Effector memory CD4-positive, alpha-beta T cell (primary cell): Measurements from ENCODE around the gene GIPC2.

ENCODE experiments used
- DNase-seq, 3 donors: peaks; one replicate each; pipeline ENCODE4 v3.0.0-alpha.2; 2020
- H3K27ac ChIP-seq: 2 replicates; pipeline ENCODE4 v1.7.0; 2013; ENCODE audit warnings: mild to moderate bottlenecking, low read length, moderate library complexity; ENCODE audit not compliant: insufficient read depth, poor library complexity, severe bottlenecking
- H3K27me3 ChIP-seq: replicated peaks from 2 replicates; pipeline ENCODE4 v1.7.0; 2013; ENCODE audit warnings: mild to moderate bottlenecking, low read length; ENCODE audit not compliant: insufficient read depth, control insufficient read depth, poor library complexity, severe bottlenecking
- H3K36me3 ChIP-seq: 2 replicates; pipeline ENCODE4 v1.7.0; 2013; ENCODE audit warnings: mild to moderate bottlenecking, low read length, moderate library complexity; ENCODE audit not compliant: control insufficient read depth, insufficient read depth
- H3K4me1 ChIP-seq: 2 replicates; pipeline ENCODE4 v1.7.0; 2013; ENCODE audit warnings: low read length, mild to moderate bottlenecking; ENCODE audit not compliant: control insufficient read depth, insufficient read depth, poor library complexity, severe bottlenecking
- H3K4me3 ChIP-seq: 2 replicates; pipeline ENCODE4 v1.7.0; 2013; ENCODE audit warnings: low read length, low read depth, mild to moderate bottlenecking; ENCODE audit not compliant: insufficient read depth, poor library complexity, severe bottlenecking
- H3K9me3 ChIP-seq: 2 replicates; pipeline ENCODE4 v1.7.0; 2013; ENCODE audit warnings: mild to moderate bottlenecking, low read length, moderate library complexity; ENCODE audit not compliant: control insufficient read depth

Gene GIPC2

DNA sequence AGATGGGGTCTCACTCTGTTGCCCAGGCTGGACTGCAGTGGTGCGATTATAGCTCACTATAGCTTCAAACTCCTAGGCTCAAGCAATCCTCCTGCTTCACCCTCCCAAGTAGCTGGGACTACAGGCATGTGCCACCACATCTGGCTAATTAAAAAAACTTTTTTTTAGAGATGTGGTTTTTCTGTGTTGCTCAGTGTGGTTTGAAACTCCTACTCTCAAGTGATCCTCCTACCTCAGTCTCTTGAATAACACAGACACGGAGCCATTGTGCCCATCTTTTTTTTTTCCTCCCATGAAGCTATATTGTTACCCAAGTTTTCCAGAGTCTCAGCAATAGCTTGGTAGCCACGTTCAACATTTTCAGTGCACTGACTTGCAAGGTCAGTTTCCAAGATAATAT lies 2.7 kb downstream of the GIPC2 start:
- H3K27me3 ChIP-seq, result peaks cover 9% of the 10 kb centered on the region

DNA sequence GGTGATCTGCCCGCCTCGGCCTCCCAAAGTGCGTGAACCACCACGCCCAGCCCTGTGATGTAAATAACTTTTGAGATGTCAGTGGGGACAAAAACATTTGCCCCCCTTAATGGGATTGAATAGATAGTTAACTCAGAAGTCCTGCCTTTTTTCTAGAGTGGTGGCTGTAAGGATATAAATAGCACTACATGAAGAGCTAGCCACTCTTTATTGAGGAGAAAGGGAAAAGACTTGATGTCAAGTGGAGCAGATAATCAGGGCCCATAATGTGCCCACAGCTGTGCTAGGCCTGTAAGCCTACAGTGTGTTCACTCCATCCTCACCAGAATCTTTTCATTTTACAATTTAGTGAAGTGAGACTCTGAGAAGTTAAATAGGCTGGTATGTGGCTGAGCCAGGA lies 3.6 kb downstream of the GIPC2 start:
- Histone ChIP-seq H3K36me3 (no peaks in the 10 kb centered on the region), H3K27ac (no peak overlapping the region), H3K9me3 (no peaks in the 10 kb centered on the region), H3K27me3 (peaks cover 9% of the 10 kb centered on the region), H3K4me3 (no peak overlapping the region), H3K4me1 (peaks cover 9% of the 10 kb centered on the region)
- no peak for DNase-seq

More for the DNA sequence above, 2.7 kb downstream of the GIPC2 start:
- DNase-seq, result no peak
- Histone ChIP-seq H3K9me3 (no peaks in the 10 kb centered on the region), H3K36me3 (no peaks in the 10 kb centered on the region), H3K4me3 (no peak overlapping the region), H3K27ac (no peak overlapping the region), H3K4me1 (peaks cover 9% of the 10 kb centered on the region)

GRCh38 chr1:78051005-78051404 lies 5.2 kb downstream of the GIPC2 start:
- Histone ChIP-seq H3K4me3 (no peak overlapping the region), H3K27ac (no peak overlapping the region), H3K9me3 (no peaks in the 10 kb centered on the region), H3K4me1 (peaks cover 3% of the 10 kb centered on the region), H3K36me3 (no peaks in the 10 kb centered on the region), H3K27me3 (peaks cover under 1% of the 10 kb centered on the region)
- DNase-seq, result no peak

- Histone ChIP-seq H3K9me3 (no peaks in the 10 kb centered on the region), H3K27me3 (no peaks in the 10 kb centered on the region), H3K4me3 (no peak overlapping the region)
Measured at GRCh38 chr1:78052685-78053405, 7.1 kb downstream of the GIPC2 start.

GRCh38 chr1:78053498-78053897 lies 7.7 kb downstream of the GIPC2 start:
- no peak for DNase-seq
- Histone ChIP-seq H3K4me3 (no peak overlapping the region), H3K36me3 (no peaks in the 10 kb centered on the region), H3K4me1 (no peaks in the 10 kb centered on the region), H3K27ac (no peak overlapping the region), H3K9me3 (no peaks in the 10 kb centered on the region), H3K27me3 (no peaks in the 10 kb centered on the region)

More at GRCh38 chr1:78052685-78053405, 7.1 kb downstream of the GIPC2 start:
- no peak for DNase-seq
- no peak overlapping the region for H3K27ac ChIP-seq
- no peaks in the 10 kb centered on the region for H3K4me1 ChIP-seq
- no peaks in the 10 kb centered on the region for H3K36me3 ChIP-seq

DNA sequence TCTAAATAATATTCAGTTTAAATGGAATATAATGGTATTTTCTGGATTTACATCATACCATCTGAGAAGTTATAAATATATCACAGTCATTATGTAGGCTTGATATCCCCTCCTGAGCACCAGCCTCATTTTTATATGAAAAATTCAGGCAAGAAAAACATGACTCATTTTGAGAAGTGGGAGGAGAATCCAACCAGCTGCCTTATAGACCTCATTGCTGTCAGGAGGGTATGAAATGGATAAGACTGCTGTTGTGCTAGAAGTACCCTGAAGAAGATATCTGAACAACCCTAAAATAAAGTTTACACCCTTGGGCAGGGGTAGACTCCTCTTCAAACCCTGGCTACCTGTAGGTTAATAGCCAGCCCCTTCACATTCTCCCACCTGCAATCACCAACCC lies 8.8 kb downstream of the GIPC2 start:
- no peak for DNase-seq
- Histone ChIP-seq H3K4me1 (no peaks in the 10 kb centered on the region), H3K27me3 (no peaks in the 10 kb centered on the region), H3K36me3 (no peaks in the 10 kb centered on the region), H3K4me3 (no peak overlapping the region), H3K9me3 (no peaks in the 10 kb centered on the region), H3K27ac (no peak overlapping the region)

DNA sequence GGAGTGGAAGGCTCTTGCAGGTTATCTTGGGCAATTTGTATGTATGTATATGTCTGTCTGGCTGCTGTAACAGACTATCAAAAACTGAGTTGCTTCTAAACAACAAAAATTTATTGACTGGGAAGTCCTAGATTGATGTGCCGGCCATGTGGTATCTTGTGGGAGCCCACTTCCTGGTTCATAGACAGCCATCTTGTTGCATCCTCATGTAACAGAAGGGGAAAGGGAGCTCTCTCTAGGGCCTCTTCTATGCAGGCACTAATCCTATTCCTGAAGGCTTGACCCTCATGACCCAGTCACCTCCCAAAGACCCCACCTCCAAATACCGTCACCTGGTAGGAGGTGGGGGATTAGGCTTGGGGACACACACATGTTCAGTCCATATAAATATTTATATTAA lies 9.2 kb downstream of the GIPC2 start:
- Histone ChIP-seq H3K36me3 (no peaks in the 10 kb centered on the region), H3K4me1 (no peaks in the 10 kb centered on the region), H3K27ac (no peak overlapping the region), H3K4me3 (no peak overlapping the region), H3K27me3 (no peaks in the 10 kb centered on the region), H3K9me3 (no peaks in the 10 kb centered on the region)
- DNase-seq, result no peak

DNA sequence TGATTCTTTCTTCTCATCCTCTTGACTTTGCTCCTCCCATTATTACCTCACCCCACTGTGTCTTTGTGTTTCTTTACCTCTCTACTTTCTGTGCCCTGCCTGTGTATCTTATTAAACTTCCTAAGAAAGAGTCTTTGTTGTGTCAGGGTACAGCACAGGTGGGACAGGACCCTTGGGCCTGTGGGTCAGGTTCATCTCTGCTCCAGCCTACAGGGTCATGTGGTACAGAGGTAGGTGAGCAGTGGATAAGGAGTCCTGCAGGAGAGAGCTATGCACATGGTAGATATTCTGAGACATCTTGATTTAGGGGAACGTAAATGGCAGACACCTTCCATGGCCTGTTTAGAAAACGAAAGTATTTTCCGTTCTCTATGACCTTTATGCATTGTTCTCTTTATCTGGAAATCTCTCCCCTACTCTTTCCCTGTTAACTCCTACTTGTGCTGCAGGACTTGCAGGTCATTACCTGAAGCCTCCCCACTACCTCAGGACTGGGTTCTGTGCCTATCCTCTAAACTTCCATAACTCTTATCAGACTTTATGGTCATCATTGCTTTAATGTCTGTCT lies 9.9 kb downstream of the GIPC2 start:
- H3K36me3 ChIP-seq, result no peaks in the 10 kb centered on the region
- no peak overlapping the region for H3K27ac ChIP-seq
- DNase-seq, result no peak
- H3K4me1 ChIP-seq, result no peaks in the 10 kb centered on the region
- no peaks in the 10 kb centered on the region for H3K27me3 ChIP-seq
- no peak overlapping the region for H3K4me3 ChIP-seq
- no peaks in the 10 kb centered on the region for H3K9me3 ChIP-seq

GRCh38 chr1:78058670-78059069 lies 12.9 kb downstream of the GIPC2 start:
- H3K36me3 ChIP-seq, result no peaks in the 10 kb centered on the region
- H3K27me3 ChIP-seq, result no peaks in the 10 kb centered on the region
- no peak overlapping the region for H3K4me3 ChIP-seq
- H3K9me3 ChIP-seq, result no peaks in the 10 kb centered on the region
- no peak overlapping the region for H3K27ac ChIP-seq
- H3K4me1 ChIP-seq, result no peaks in the 10 kb centered on the region
- DNase-seq, result no peak

DNA sequence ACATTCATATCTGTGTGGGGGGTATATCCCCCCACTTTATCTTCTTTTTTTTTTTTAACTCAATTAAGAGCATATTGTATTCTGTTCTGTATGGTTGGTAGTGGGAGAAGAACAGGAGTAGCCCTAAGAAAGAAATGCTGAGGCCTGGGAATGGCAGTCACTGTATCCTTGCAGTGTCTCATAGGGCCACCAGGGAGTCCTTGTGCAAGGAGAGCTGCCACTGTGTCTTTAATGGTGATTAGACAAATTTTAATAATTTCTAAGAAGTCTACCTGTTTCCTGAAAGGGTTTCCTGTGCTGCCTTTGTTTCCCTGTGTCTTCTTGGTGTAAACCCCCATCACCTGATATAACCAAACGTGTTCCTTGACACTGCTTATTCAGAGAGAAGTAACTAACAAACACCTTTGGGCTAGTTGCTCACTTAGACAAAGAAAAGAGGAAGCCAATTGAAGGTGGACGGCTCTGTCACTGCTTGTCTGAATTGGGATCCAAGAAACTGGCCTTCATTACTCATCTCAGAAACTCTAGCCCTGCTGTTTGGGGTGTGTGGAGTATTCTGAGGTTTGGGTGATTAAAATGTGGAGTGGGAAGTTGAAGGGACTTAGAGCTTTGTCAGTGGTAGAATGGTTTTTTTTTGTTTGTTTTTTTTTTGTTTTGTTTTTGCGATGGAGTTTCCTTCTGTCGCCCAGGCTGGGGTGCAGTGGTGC lies 15.2 kb downstream of the GIPC2 start:
- Histone ChIP-seq H3K27ac (no peak overlapping the region), H3K27me3 (no peaks in the 10 kb centered on the region), H3K4me3 (no peak overlapping the region), H3K4me1 (no peaks in the 10 kb centered on the region), H3K9me3 (no peaks in the 10 kb centered on the region), H3K36me3 (no peaks in the 10 kb centered on the region)
- DNase-seq, result no peak
